ENCODE data around the gene ZNF423.

GRCh38 chr16:49556249-49556605 is 299.7 kb downstream of the ZNF423 start:
- TF ChIP-seq CTCF (IDR thresholded peaks at IDR 0.05) (no peak), POLR2A (IDR thresholded peaks at IDR 0.05) (no peak)

Measured in lower leg skin (tissue), 3 donors.